NB4 (cell line): ENCODE measurements around the gene PDE4D.
A peak's percentile ranks its signal among the peaks of the same experiment; 100 is the strongest.

Source experiments
- DNase-seq: peaks from one replicate; pipeline ENCODE4 v3.0.0; 2010; ENCODE audit warnings: low read depth
- H3K4me3 ChIP-seq: one replicate; pipeline ENCODE4 v1.5.1; 2011; ENCODE audit warnings: mild to moderate bottlenecking, low read depth, low read length, moderate library complexity
- CTCF ChIP-seq: IDR thresholded peaks from one replicate; pipeline ENCODE4 v1.5.1; 2012; ENCODE audit warnings: low read depth, low read length
- MYC ChIP-seq: IDR thresholded peaks from 2 replicates; pipeline ENCODE4 v1.6.1; 2011; ENCODE audit warnings: low read depth, low read length
- POLR2A ChIP-seq: IDR thresholded peaks from 2 replicates; pipeline ENCODE4 v1.6.1; 2011; ENCODE audit warnings: mild to moderate bottlenecking; ENCODE audit not compliant: insufficient read length; ENCODE audit errors: extremely low read depth
- TF ChIP-seq, protein P1 (sequence below): IDR thresholded peaks from 2 replicates; pipeline ENCODE4 v1.6.1; 2011; ENCODE audit warnings: low read depth, low read length

The PDE4D gene

DNA sequence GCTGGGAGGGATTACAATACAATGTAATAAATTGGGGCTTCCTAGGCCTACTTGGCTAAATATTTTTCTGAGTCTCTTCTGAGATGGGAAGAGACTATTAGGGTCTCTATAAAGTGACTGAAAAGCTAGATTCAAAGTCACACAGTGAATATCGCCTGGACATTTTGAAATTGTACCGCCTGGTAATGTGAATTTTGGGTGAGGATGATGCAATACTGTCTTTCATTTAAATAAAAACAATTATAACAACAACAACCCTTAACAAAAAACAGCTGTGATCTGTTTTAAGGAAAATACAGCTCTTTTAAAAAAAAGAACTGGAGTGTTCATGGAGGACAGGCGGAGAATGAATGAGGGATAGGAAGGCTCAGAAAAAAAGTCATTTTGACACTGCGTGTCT, 695.6 kb downstream of the PDE4D start:
- DNase-seq, result no peak
- H3K4me3 ChIP-seq, result no peak overlapping the region
- TF ChIP-seq CTCF (no peak), MYC (no peak), POLR2A (no peak)
- TF ChIP-seq, protein P1, sequence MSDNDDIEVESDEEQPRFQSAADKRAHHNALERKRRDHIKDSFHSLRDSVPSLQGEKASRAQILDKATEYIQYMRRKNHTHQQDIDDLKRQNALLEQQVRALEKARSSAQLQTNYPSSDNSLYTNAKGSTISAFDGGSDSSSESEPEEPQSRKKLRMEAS, result no peak

GRCh38 chr5:59193616-59194319, 699.8 kb downstream of the PDE4D start:
- no peak overlapping the region for H3K4me3 ChIP-seq
- TF ChIP-seq, protein P1, result no peak
- no peak for DNase-seq

DNA sequence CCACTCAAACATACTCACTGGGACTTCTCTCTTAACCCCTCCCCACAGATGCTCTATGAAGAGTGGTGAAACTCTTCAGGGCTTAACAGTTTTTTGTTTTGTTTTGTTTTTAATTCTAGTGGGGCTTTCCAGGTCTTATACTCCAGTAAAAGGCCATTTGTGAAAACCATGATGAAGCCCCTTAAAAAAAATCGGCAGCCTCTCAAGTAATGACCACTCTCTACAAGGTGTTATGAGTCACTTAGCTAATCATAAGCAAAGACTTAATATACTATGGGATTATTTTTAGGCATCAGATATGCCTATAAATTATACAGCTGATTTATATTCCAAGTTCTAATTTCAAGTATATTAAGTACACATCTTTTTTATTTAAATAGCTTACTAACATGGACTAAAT, 702.8 kb downstream of the PDE4D start:
- no peak overlapping the region for H3K4me3 ChIP-seq
- TF ChIP-seq CTCF (no peak), MYC (no peak), POLR2A (no peak)
- TF ChIP-seq, protein P1, result no peak
- DNase-seq, result no peak

GRCh38 chr5:59189472-59190244, 703.9 kb downstream of the PDE4D start:
- TF ChIP-seq CTCF, result no peak
- no peak for TF ChIP-seq POLR2A
- TF ChIP-seq, protein P1, result no peak
- TF ChIP-seq MYC, result no peak
- H3K4me3 ChIP-seq, result no peak overlapping the region
- DNase-seq, result no peak

GRCh38 chr5:59188419-59189225, 704.9 kb downstream of the PDE4D start:
- DNase-seq, result peak; percentile 79
- no peak overlapping the region for H3K4me3 ChIP-seq
- TF ChIP-seq MYC (no peak), CTCF (peak; percentile 40), POLR2A (no peak)
- TF ChIP-seq, protein P1, result no peak
